Chondrocyte (in vitro differentiated cells): ENCODE data around the gene OR5P2. TPM values are rescaled to one million over a fixed set of nuclear protein-coding genes. Genes with fewer than 3 reads are reported as not detected.

Experiments used
- DNase-seq: peaks from one replicate; pipeline ENCODE4 v3.0.0; 2021; ENCODE audit warnings: mixed read lengths, low spot score
- H3K27ac Mint-ChIP-seq: one replicate; pipeline ENCODE4 v1.8.0; 2021; ENCODE audit warnings: mild to moderate bottlenecking, moderate library complexity, mixed read lengths; ENCODE audit not compliant: unreplicated experiment
- H3K27me3 Mint-ChIP-seq: 2 replicates; pipeline ENCODE4 v1.8.0; 2021; ENCODE audit warnings: low read depth, mixed read lengths
- H3K36me3 Mint-ChIP-seq: 2 replicates; pipeline ENCODE4 v1.8.0; 2021; ENCODE audit warnings: low read depth, mixed read lengths
- H3K4me1 Mint-ChIP-seq: 2 replicates; pipeline ENCODE4 v1.8.0; 2021; ENCODE audit warnings: low read depth, mild to moderate bottlenecking, mixed read lengths
- H3K4me3 Mint-ChIP-seq: one replicate; pipeline ENCODE4 v1.8.0; 2021; ENCODE audit warnings: mild to moderate bottlenecking, moderate library complexity, mixed read lengths; ENCODE audit not compliant: unreplicated experiment
- H3K9me3 Mint-ChIP-seq: 2 replicates; pipeline ENCODE4 v1.8.0; 2021; ENCODE audit warnings: low read depth, mixed read lengths
- CTCF ChIP-seq: fragments of 200-600 bp; sonication (generic); IDR thresholded peaks from 2 replicates; pipeline ENCODE4 v1.5.0; 2021; ENCODE audit warnings: antibody characterized with exemption, mild to moderate bottlenecking, moderate library complexity
- long read RNA-seq: library from polyadenylated mRNA; stranded (forward); transcript quantifications from one replicate; pipeline ENCODE4 v2.0.0, GENCODE V29; 2021
- total RNA-seq: library from RNA; stranded (reverse); gene quantifications from 3 replicates; pipeline ENCODE4 v1.2.1, GENCODE V29; 2021

The OR5P2 gene
- 0.92 TPM in 1 of 3 replicates, not detected in the others for total RNA-seq
- long read RNA-seq = 0 reads

GRCh38 chr11:7796842-7797241, at the start of gene OR5P2:
Gene OR5P2, minus strand, starts transcription at chr11:7796942. Its CDS starts 0 bp downstream, at chr11:7796942.
- Mint-ChIP-seq H3K4me1 (no peaks in the 10 kb centered on the region), H3K4me3 (no peak within 1 kb of the TSS), H3K36me3 (peaks cover 7% of the 10 kb centered on the region), H3K27ac (no peak within 1 kb of the TSS), H3K27me3 (no peaks in the 10 kb centered on the region), H3K9me3 (peaks cover 7% of the 10 kb centered on the region)
- DNase-seq = no peak
- no peak for TF ChIP-seq CTCF

- Mint-ChIP-seq H3K9me3 (no peaks in the 10 kb centered on the region), H3K36me3 (no peaks in the 10 kb centered on the region), H3K4me1 (no peaks in the 10 kb centered on the region), H3K27ac (no peak overlapping the region), H3K4me3 (no peak overlapping the region), H3K27me3 (no peaks in the 10 kb centered on the region)
- TF ChIP-seq CTCF = no peak
- no peak for DNase-seq
These were observed 49.3 kb upstream of the OR5P2 start for GRCh38 chr11:7846003-7846402.

- no peak for DNase-seq
- no peaks in the 10 kb centered on the region for H3K4me1 Mint-ChIP-seq
- TF ChIP-seq CTCF = no peak
- H3K4me3 Mint-ChIP-seq = no peak overlapping the region
- no peak overlapping the region for H3K27ac Mint-ChIP-seq
- no peaks in the 10 kb centered on the region for H3K27me3 Mint-ChIP-seq
- no peaks in the 10 kb centered on the region for H3K36me3 Mint-ChIP-seq
- no peaks in the 10 kb centered on the region for H3K9me3 Mint-ChIP-seq
These were observed 48.2 kb upstream of the OR5P2 start for GRCh38 chr11:7844986-7845385.

GRCh38 chr11:7844521-7844920, 47.8 kb upstream of the OR5P2 start:
- Mint-ChIP-seq H3K36me3 (no peaks in the 10 kb centered on the region), H3K9me3 (no peaks in the 10 kb centered on the region), H3K4me3 (no peak overlapping the region), H3K27me3 (peaks cover 1% of the 10 kb centered on the region), H3K4me1 (no peaks in the 10 kb centered on the region), H3K27ac (no peak overlapping the region)
- TF ChIP-seq CTCF = no peak
- no peak for DNase-seq

- Mint-ChIP-seq H3K36me3 (no peaks in the 10 kb centered on the region), H3K9me3 (no peaks in the 10 kb centered on the region), H3K4me1 (no peaks in the 10 kb centered on the region), H3K27ac (no peak overlapping the region), H3K27me3 (peaks cover 1% of the 10 kb centered on the region), H3K4me3 (no peak overlapping the region)
- TF ChIP-seq CTCF = no peak
- no peak for DNase-seq
These were observed 43.8 kb upstream of the OR5P2 start for GRCh38 chr11:7840578-7840977.
